HepG2 (cell line): ENCODE measurements around the gene HS3ST5.

Experiments
- FUBP1 ChIP-seq: sonication (generic); formaldehyde crosslinking; IDR thresholded peaks from 2 replicates; pipeline ENCODE4 v1.5.1; 2020; ENCODE audit warnings: missing genetic modification reagents, mild to moderate bottlenecking, borderline replicate concordance
- GZF1 ChIP-seq: sonication (generic); formaldehyde crosslinking; IDR thresholded peaks from 2 replicates; pipeline ENCODE4 v1.5.1; 2020; ENCODE audit warnings: mild to moderate bottlenecking, missing genetic modification reagents
- KAT8 ChIP-seq: IDR thresholded peaks from 2 replicates; pipeline ENCODE4 v1.6.1; 2016; ENCODE audit warnings: missing genetic modification reagents, missing compliant biosample characterization
- MNT ChIP-seq: fragments of 450-650 bp; IDR thresholded peaks from 2 replicates; pipeline ENCODE4 v1.6.1; 2016
- MYC ChIP-seq: sonication (generic); formaldehyde crosslinking; IDR thresholded peaks from 2 replicates; pipeline ENCODE4 v1.9.0; 2021; ENCODE audit warnings: missing genetic modification reagents, borderline replicate concordance
- RAD21 ChIP-seq: fragments of 450-650 bp; formaldehyde crosslinking; IDR thresholded peaks from 2 replicates; pipeline ENCODE4 v1.5.0; 2020; ENCODE audit warnings: mild to moderate bottlenecking
- RNF2 ChIP-seq: fragments of 450-650 bp; conservative IDR thresholded peaks from 2 replicates; pipeline ENCODE4 v1.6.1; 2016; ENCODE audit warnings: low read depth
- TFE3 ChIP-seq: IDR thresholded peaks from 2 replicates; pipeline ENCODE4 v1.6.1; 2016

GRCh38 chr6:114247101-114247500, 95.7 kb downstream of the HS3ST5 start:
- TF ChIP-seq GZF1 (CRISPR knock-in tag), result no peak
- TF ChIP-seq MYC (CRISPR knock-in tag), result no peak
- TF ChIP-seq RAD21 (CRISPR knock-in tag), result no peak
- TF ChIP-seq KAT8 (CRISPR knock-in tag), result no peak
- TF ChIP-seq TFE3 (CRISPR knock-in tag), result no peak
- TF ChIP-seq FUBP1 (CRISPR knock-in tag), result no peak
- no peak for TF ChIP-seq RNF2
- no peak for TF ChIP-seq MNT
